Stomach smooth muscle (tissue), 2 donors: ENCODE measurements around the gene CD27.
"Not testable (repeated sequence)": the region's sequence is repeated elsewhere in the genome, so short reads cannot be mapped to it uniquely, and the experiment has no call there.

ENCODE experiments used
- H3K27ac ChIP-seq: one replicate; pipeline ENCODE4 v1.7.0; 2013; ENCODE audit warnings: mild to moderate bottlenecking, low read length, inconsistent platforms
- H3K27me3 ChIP-seq, 2 donors: one replicate each; pipeline ENCODE4 v1.7.0; 2013; ENCODE audit warnings: low read length in 2 of 2; ENCODE audit not compliant: insufficient read depth in 2 of 2, control insufficient read depth in 1 of 2
- H3K36me3 ChIP-seq, 2 donors: one replicate each; pipeline ENCODE4 v1.7.0; 2013; ENCODE audit warnings: low read length in 2 of 2; ENCODE audit not compliant: control insufficient read depth in 2 of 2, insufficient read depth in 2 of 2
- H3K4me1 ChIP-seq: one replicate; pipeline ENCODE4 v1.7.0; 2013; ENCODE audit warnings: low read length; ENCODE audit not compliant: control insufficient read depth, insufficient read depth
- H3K4me3 ChIP-seq, 2 donors: one replicate each; pipeline ENCODE4 v1.7.0; 2013; ENCODE audit warnings: low read length in 2 of 2
- H3K9ac ChIP-seq, 2 donors: one replicate each; pipeline ENCODE4 v1.7.0; 2013; ENCODE audit warnings: low read length in 2 of 2, mild to moderate bottlenecking in 1 of 2
- H3K9me3 ChIP-seq, 2 donors: one replicate each; pipeline ENCODE4 v1.7.0; 2013; ENCODE audit warnings: low read length in 2 of 2; ENCODE audit not compliant: control insufficient read depth in 2 of 2
- donor health status: healthy.
- donor health status: Pancreatic carcinoma.

CD27 gene

GRCh38 chr12:6424008-6424347 is 20.8 kb upstream of the CD27 start:
- Histone ChIP-seq H3K27me3 (no peaks in the 10 kb centered on the region), H3K36me3 (no peaks in the 10 kb centered on the region), H3K9ac (peak overlapping the region; percentile 13 to 47), H3K4me1 (peaks cover 13% of the 10 kb centered on the region), H3K27ac (no peak overlapping the region), H3K9me3 (no peaks in the 10 kb centered on the region), H3K4me3 (peak overlapping the region; percentile 9 to 47)

GRCh38 chr12:6424866-6425265 is 19.9 kb upstream of the CD27 start:
- Histone ChIP-seq H3K27ac (no peak overlapping the region), H3K4me1 (peaks cover 9% of the 10 kb centered on the region), H3K9ac (no peak overlapping the region), H3K36me3 (no peaks in the 10 kb centered on the region), H3K4me3 (no peak overlapping the region), H3K27me3 (no peaks in the 10 kb centered on the region), H3K9me3 (no peaks in the 10 kb centered on the region)

- H3K9me3 ChIP-seq, result no peaks in the 10 kb centered on the region
- H3K36me3 ChIP-seq, result no peaks in the 10 kb centered on the region
- no peak overlapping the region for H3K4me3 ChIP-seq
- H3K27ac ChIP-seq, result no peak overlapping the region
- no peak overlapping the region for H3K9ac ChIP-seq
- no peaks in the 10 kb centered on the region for H3K27me3 ChIP-seq
- H3K4me1 ChIP-seq, result peaks cover 17% of the 10 kb centered on the region
These were observed 18.9 kb upstream of the CD27 start for GRCh38 chr12:6425590-6426531.

GRCh38 chr12:6426882-6427671 is 17.7 kb upstream of the CD27 start:
- Histone ChIP-seq H3K9me3 (no peaks in the 10 kb centered on the region), H3K4me3 (no peak overlapping the region), H3K4me1 (peaks cover 22% of the 10 kb centered on the region), H3K36me3 (no peaks in the 10 kb centered on the region), H3K27me3 (no peaks in the 10 kb centered on the region), H3K27ac (no peak overlapping the region), H3K9ac (no peak overlapping the region)

GRCh38 chr12:6427796-6428195 is 17.0 kb upstream of the CD27 start:
- peaks cover 22% of the 10 kb centered on the region for H3K4me1 ChIP-seq
- not testable (repeated sequence) for H3K4me3 ChIP-seq, H3K9me3 ChIP-seq, H3K27me3 ChIP-seq, H3K36me3 ChIP-seq, H3K9ac ChIP-seq, H3K27ac ChIP-seq

- peaks cover 22% of the 10 kb centered on the region for H3K4me1 ChIP-seq
- H3K27ac ChIP-seq, result no peak overlapping the region
- no peak overlapping the region for H3K4me3 ChIP-seq
- H3K27me3 ChIP-seq, result no peaks in the 10 kb centered on the region
- H3K9me3 ChIP-seq, result no peaks in the 10 kb centered on the region
- H3K36me3 ChIP-seq, result no peaks in the 10 kb centered on the region
- no peak overlapping the region for H3K9ac ChIP-seq
These were observed 16.4 kb upstream of the CD27 start for GRCh38 chr12:6428326-6428725.

GRCh38 chr12:6430124-6430989 is 14.4 kb upstream of the CD27 start:
- Histone ChIP-seq H3K27me3 (no peaks in the 10 kb centered on the region), H3K4me1 (peaks cover 14% of the 10 kb centered on the region), H3K9me3 (no peaks in the 10 kb centered on the region), H3K36me3 (no peaks in the 10 kb centered on the region), H3K4me3 (peak overlapping the region; percentile 69 to 71), H3K9ac (peak overlapping the region; percentile 63 to 82), H3K27ac (peak overlapping the region; percentile 90)

- Histone ChIP-seq H3K27ac (no peak overlapping the region), H3K4me3 (no peak overlapping the region)
These were observed 11.8 kb upstream of the CD27 start for GRCh38 chr12:6432991-6433390.

GRCh38 chr12:6434205-6435140 is 10.3 kb upstream of the CD27 start:
- peaks cover 14% of the 10 kb centered on the region for H3K4me1 ChIP-seq
- H3K9me3 ChIP-seq, result no peaks in the 10 kb centered on the region
- H3K9ac ChIP-seq, result no peak overlapping the region
- no peak overlapping the region for H3K4me3 ChIP-seq
- no peaks in the 10 kb centered on the region for H3K27me3 ChIP-seq
- H3K36me3 ChIP-seq, result peaks cover 4 to 5% of the 10 kb centered on the region in 2 donors
- H3K27ac ChIP-seq, result no peak overlapping the region

More at GRCh38 chr12:6432991-6433390, 11.8 kb upstream of the CD27 start:
- H3K9ac ChIP-seq, result no peak overlapping the region
- peaks cover 14% of the 10 kb centered on the region for H3K4me1 ChIP-seq
- no peaks in the 10 kb centered on the region for H3K9me3 ChIP-seq
- H3K27me3 ChIP-seq, result no peaks in the 10 kb centered on the region
- no peaks in the 10 kb centered on the region for H3K36me3 ChIP-seq
